Ramos (cell line): ENCODE measurements around the gene RALGPS1.
"Not testable (repeated sequence)": the region's sequence is repeated elsewhere in the genome, so short reads cannot be mapped to it uniquely, and the experiment has no call there.

Experiments
- in situ Hi-C: fragments of 300-500 bp; cut with MboI; formaldehyde crosslinking; loops from one replicate; pipeline ENCODE4 v1.14.3; 2022; ENCODE audit warnings: low sequenced_read_pairs; ENCODE audit not compliant: unreplicated experiment

The RALGPS1 gene

DNA sequence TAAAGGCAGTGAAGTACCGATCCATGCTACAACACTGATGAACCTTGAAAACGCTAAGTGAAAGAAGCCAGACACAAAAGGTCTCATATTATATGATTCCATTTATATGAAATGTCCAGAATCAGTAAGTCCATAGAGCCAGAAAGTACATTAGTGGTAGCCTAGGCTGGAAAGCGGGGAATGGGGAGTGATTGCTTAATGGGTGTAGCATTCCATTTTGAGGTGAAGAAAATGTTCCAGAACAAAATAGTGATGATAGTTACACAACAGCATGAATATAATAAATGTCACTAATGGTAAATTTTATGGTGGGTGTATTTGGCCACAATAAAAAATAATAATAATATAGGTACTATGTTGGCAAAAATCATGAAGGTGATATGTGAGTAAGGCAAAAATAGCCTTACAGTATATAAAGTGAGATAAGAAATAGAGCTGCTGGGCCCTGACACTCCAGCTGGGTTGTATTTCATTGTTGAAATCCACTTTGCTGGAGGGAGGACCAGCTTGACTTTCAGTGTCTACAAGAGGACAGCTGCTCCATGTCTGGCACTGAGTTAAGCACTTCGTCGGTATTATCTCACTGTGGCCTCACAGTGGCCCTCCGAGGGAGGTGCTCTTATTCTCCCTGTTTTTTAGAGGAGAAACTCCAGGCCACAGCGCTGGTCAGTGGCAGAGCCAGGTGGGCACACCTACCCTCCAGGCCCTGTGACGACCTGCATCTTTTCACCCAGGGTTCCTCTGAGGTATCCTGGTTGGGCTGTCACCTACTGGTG, 230.3 kb downstream of the RALGPS1 start:
- in situ Hi-C loops, result no loop called here

DNA sequence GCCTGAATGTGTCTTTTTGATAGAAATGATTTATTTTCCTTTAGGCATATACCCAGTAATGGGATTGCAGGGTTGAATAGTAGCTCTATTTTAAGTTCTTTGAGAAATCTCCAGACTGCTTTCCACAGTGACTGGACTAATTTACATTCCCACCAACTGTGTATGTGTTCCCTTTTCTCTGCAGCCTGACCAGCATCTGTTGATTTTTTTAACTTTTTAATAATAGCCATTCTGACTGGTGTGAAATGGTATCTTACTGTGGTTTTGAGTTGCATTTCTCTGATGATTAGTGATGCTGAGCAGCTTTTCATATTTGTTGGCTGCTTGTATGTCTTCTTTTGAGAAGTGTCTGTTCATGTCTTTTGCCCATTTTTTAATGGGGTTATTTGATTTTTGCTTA, 232.3 kb downstream of the RALGPS1 start:
- in situ Hi-C loops, result not testable (repeated sequence)

DNA sequence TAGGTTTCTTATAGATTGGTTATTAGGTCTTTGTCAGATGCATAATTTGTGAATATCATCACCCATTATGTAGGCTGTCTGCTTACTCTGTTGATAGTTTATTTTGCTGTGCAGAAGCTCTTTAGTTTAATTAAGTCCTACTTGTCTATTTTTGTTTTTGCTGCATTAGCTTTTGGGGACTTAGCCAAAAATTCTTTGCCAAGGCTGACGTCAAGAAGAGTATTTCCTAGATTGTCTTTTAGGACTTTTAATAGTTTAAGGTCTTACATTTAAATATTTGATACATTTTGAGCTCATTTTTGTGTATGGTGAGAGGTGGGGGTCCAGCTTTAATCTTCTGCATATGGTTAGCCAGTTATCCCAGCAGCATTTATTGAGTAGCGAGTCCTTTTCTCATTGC, 232.7 kb downstream of the RALGPS1 start:
- in situ Hi-C loops, result no loop called here

DNA sequence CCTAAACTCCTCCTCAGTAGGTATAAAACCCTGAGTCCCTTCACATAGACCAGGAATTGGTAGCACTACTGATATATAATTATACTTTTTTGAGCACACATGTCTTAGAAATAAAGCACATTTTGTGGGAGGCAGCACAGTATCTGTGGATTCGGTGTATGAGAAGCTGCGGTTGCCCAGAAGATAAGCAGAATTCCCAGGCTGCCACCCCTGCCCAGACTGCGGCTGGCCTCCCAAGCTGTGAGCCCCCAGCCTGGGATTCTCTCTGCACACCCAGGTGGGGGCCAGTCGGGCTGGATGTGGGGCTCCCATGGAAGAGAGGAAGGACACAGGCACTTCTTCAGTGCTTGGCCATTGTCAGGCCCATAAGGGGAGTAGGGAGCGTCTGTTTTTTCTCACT, 233.4 kb downstream of the RALGPS1 start:
- in situ Hi-C loops, result no loop called here

DNA sequence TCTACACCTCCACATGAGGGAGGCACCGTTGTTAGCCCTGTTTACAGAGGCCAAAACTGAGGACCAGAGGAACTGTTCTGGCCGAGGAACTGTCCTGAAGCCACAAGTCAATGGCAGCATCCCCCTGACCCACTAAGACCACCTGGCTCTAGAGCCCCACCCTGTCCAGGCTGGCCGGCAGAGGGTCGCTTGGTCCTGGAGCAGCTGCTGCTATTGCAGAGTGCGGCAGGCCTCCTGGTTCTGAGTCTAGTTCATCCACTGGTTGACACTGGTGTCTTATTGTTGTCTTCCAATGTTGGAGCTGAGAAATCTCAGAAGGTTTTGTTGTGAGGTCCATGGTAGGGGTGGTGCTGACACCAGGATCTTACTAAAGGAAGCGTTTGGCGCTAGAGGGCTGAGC, 234.4 kb downstream of the RALGPS1 start:
- in situ Hi-C loops, result no loop called here

DNA sequence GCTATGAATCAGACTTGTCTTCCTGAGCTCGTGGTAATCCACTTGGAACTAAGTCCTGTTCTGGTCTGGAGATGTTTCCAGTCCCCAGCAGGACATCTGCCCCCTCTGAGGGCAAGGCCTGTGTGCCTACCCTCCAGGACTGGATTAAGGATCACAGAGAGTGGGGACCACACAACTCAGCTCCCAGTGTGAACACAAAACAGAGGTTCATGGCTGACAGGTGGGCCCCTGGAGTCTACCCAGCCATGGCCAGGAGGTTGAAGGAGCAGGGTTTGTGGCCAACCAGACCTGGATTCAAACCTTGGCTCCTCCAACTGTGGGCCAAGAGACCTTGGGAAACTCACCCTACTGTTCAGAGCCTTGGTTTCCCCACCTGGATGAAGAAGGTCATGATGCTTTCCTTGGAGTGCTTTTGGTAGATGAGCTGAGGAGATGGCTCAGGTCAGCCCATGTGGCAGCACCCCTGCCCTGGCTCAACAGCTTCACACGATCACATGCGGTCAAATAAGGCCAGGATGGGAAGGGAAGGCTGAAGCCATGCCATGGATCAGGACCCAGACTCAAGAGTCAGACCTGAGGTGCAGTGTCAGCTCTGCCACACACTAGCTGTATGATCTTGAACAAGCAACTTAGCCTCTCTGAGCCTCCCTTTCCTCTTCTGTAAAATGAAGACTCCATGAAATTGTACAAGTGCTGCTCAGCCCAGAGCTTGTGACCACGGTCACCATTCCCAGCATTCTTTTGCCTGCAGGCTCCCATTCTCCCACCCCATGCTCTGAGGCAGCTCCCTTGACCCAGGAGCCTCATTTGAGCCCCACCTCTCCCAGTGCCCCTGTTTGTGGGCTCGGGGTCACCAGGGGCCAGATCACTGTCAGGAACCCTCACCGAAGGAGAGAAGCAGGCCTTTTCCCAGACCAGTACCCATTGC, 235.1 kb downstream of the RALGPS1 start:
- in situ Hi-C loops, result no loop called here

DNA sequence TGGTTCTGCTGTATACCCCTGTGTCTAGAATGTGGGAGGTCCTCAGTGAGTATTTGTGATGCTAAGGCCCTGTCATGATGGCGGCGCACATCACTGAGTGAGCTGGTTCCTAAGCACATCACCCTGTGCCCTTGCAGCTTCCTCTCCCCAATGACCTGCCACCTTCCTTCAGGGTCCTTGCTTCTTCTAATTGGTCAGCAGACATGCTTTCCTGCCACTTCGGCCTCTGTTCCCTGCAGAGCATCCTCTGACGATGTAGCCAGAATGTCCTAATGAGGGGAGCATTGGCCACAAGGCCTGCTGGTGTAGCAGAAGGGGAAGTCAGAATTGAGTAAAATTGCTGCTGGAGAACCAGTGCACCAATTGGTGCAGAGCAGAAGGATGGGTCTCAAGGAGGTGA, 238.9 kb downstream of the RALGPS1 start:
- in situ Hi-C loops, result no loop called here

DNA sequence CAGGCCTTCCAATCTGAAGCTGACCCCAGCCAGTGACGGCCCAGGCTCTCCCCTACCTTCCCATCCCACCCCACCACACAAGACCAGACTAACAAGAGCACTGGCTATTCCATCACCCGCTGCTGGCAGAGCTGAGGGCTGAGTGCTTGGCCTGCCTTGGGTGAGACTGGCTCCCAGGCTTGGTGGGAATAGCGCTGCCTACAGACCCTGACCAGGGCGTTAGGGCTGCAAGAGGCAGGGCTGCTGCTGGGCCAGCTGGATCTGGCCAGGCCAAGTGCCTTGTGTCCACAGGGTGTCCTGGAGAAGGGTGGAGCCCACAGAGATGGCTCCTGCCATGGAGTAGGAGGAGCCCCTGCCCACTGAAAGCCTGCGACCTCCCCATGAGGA, 239.4 kb downstream of the RALGPS1 start:
- in situ Hi-C loops, result no loop called here

DNA sequence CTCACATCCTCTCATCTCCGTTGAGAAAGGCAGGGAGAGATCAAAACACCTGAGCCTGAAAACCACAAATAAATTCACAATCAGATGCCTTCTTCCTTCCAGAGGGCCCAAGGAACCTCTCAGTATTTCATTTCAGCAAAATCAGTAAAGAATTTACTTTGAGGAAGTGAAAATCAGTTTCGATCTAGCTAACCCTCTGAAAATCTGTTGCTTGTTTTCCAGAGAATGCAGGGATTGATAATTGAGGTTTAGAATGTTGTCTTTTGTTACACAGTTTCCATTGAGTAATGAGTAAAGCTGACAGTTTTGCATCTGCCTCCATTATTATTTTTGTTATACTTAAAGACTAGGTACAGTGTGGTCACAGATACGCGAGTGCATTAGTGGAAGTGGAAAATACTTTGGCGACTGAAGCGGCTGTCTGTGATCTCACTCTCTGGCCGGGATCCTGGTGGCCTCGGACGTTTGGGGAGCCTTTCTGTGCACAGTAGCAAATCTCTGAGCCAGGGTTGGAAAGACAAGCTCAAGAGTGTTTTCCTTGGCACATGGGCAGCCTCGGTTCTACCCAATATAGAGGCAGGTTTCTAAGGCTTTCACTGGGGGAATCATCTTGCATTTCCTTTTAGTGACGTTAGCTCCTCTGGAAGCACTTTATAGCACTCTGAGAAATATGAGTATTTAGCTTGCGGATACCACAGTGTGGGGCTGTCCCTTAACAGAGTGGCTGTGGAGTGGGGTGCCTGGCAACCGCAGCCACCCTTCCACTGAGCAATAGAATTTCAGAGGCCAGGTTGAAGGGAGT, 240.0 kb downstream of the RALGPS1 start:
- in situ Hi-C loops, result no loop called here

DNA sequence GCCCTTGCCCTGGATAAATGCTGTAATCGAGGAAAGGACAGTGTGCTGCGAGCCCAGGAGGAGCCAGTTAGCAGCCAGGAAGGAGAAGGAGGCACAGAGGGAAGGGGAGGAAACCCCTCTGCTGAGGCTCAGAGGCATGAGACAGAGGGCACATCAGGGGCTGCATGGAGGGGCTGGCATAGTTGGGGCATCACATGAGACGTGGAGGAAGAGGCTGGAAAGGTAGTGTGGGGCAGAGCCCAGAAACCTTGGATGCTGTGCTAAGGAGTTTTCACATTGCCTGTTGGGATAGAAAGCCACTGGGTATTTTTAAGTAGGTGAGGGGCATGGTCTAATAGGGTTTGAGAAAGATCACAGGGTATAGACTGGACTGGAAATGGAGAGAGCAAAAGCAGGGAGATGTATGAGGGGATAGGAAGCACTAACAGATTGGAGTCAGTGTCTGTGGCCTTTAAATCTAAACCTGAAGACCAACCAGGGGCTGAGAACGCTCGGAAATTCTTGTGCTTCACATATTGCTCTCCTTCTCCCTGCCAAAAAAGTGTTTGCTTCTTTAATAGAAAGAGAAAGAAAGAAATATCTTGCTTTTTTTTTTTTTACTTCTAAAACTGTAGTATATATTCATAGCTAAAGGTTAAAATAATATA, 240.9 kb downstream of the RALGPS1 start:
- in situ Hi-C loops, result no loop called here

DNA sequence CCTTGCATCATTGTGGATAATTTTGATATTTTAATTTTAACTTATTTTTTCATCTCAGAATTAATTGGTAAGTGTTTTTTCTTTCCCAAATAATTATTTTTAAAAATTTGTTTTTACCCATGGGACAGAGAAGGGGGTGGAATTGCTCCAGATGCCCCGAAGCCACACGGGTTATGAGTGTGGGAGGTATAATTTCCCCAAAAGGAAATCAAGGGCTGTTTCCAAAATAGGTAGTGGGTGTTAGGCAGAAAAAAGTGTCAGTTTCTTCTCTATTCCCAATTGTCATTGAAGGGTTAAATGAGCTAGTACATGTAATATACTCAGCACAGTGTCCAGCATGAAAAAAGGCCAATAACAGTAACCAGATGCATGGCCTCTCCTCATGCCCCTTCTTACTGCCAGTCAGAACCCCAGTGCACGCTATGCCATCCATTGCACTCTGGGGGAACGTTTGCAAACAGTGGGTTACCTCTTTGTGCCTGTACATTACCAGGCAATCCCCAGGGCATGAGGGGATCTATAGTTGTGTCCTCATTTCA, 244.3 kb downstream of the RALGPS1 start:
- in situ Hi-C loops, result no loop called here

DNA sequence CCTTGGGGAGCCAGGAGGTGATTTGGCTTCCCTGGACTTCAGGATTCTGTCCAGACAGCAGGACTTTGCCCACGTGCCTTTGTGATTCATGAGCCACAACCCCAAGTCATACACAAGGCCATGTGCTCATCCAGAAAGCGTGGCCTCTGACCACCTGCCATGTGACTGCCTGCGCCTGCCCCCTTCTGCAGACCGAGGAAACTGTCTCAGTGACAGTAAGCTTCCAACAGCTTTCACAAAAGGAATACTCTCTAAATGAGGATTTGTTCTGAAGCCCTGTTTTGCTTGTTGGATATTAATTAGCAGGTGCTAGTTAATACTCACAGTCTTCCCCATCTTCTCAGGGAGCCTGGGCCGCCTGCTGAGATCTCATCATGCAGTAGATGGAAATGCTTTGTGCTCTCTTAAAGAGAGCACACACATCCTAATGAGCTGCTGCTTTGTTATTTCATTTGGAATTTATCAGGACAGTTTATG, 244.8 kb downstream of the RALGPS1 start:
- in situ Hi-C loops, result no loop called here

DNA sequence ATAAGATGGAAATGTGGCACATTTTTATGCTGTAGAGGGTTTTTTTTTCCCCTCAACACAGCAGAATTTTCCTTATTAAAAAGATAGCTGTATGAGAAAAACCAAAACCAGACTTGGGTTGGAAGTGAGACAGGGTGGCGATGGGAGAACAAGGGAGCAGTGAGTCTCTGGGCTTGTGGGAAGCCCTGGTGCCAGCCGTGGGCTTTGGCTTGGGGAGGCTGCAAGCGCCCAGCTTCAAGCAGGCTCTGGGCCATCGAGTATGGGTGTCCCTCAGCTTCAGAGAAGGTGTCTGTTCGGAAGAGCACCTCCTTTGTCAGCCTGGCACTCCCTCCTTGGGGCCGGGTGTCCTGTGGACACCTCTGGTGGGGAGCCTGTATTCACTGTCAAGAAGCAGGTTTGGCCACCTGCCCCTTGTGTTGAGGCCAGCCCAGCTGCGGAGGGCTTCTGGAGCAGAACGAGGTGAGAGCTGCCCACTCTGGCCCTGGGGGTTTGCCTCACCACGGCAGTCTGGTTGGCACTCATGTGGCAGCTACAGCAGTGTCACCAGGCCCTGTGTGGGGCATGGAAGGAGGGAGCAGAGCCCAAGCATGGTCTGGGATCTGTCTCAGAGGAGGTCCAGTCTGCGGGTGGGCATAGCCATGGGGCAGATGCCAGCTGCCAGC, 245.5 kb downstream of the RALGPS1 start:
- in situ Hi-C loops, result no loop called here

DNA sequence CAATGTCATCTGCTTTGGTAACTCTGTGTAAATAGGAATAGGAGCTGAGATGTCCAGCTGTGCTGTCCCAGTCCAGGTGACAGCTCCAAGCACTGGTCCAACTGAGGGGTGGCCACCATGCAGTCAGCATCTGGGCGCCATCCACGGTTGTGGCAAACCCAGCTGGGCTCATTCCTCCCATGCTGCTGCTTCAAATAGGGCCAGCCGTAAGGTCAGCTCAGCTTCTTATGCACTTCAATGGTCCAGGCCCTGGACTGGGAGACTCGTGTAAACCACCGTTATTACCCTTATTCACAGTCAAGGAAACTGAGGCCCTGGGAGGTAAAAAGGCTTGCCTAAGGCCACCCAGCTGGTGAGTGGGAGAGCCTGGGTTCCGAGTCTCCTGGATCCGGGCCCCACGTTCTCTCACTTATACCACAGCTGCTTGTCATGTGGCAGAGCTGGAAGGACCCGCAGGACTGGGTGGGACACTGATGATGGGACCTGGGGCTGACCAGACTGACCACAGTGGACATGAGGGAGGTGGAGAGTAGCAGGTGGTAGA, 246.6 kb downstream of the RALGPS1 start:
- in situ Hi-C loops, result no loop called here

DNA sequence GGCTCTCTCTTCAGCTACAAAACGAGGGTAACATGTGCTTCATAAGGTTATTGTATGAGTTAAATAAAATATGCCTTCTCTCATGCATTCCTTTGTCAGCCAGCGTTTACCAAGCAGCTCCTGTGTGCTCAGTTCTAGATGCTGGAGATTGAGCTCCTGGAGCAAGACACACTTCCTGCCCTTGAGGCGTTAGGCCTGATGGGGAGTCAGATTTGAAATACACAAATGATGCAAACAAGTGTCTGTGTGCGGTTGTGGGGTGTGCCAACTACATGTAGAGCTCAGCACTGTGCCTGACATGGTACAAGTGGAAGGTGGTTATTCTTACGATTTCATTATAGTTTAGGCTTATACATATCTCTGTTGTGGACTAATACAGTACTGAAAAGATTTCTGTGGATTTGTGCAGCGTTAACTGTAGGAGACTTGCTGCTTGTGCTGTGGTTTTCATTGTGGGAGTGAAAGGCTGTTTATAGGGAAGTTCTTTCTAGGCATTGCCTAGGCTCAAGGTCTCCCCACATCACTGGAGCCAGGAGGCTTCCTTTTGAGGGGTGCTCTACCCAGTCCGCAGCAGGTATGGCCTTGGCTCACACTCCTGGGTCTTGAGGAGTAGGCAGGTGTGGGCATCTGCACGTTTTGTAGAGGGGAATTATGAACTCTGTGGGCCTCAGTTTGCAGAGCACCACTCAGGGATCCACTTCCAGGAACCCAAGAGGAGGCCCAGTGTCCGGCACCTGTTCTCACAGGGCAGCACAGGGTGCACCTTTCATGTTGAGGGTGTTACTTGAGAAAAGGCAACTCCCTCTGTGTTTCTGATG, 247.7 kb downstream of the RALGPS1 start:
- in situ Hi-C loops, result no loop called here

DNA sequence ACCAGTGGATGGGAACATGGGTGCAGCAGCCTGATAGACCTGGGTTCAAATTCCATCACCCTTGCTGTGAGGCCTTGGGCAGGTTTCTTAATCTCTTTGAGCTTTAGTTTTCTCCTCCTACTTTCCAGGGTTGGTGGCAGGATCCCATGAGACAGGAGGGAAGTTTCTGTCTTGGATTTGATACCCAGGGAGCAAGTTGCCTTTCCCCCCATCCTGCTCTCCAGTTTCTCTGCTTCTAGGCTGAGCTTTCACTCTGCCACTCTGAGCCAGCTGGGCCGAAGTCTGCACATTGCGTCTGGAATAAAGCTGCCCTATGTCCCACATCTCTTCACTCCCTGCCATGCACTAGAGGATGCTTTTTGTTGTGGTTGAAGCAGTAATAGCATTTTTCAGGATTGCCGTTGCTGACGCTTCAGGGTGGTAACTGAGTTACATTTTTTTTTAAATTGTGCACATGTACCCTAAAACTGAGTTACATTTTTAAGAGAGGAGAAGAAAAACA, 248.3 kb downstream of the RALGPS1 start:
- in situ Hi-C loops, result no loop called here

DNA sequence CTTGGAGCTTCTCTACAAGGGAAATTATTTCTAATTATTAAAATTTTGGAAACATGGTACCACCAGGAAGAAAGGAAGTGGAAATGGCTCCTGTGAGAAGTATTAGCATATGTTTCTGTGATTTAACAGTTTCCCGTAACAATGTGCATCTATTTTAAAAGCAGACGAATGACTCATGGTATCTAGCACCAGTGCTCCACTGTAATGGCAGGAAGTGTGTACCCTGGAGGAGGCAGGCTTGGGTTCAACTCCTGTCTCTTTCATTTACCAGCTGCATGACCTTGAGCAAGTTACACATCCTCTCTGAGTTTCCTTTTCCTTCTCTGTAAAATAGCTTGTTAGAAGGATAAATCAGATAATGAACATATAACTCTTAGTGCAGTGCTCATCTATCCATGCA, 248.8 kb downstream of the RALGPS1 start:
- in situ Hi-C loops, result no loop called here

DNA sequence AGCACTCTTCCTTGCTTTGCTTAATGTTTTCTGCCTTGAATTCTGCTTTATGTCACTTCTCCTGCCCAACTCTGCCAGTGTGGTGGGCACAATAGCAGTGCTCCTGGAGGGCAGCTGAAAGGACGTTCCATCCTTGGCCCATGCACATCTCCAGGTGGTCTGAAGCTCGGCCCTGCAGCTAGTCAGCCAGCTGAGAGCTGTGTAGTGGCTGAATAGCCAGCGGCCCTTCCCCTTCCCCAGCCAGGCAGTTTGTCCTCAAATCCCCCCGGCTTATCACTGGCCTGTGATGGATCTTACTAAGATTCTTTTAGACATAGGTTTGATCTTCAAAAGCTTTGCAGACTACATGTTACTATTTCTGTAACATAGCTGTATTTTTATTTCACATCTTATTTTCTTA, 250.5 kb downstream of the RALGPS1 start:
- in situ Hi-C loops, result no loop called here
